Forelimb muscle (tissue), 1 donor: ENCODE data around the gene KRTAP5-3. TPM values are rescaled to one million over a fixed set of nuclear protein-coding genes. Genes with fewer than 3 reads are reported as not detected.

ENCODE experiments used
- DNase-seq: peaks from one replicate; pipeline ENCODE4 v3.0.0-alpha.2; 2013; ENCODE audit warnings: low read depth
- polyA plus RNA-seq: library from polyadenylated mRNA; unstranded; fragments of 120-200 nt; gene quantifications from one replicate; pipeline ENCODE4 v1.2.1, GENCODE V29; 2013; ENCODE audit not compliant: insufficient read length

Gene KRTAP5-3
- polyA plus RNA-seq, 1 donor = not detected

GRCh38 chr11:1643146-1643690 lies 35.0 kb upstream of the KRTAP5-3 start:
- DNase-seq = no peak

DNA sequence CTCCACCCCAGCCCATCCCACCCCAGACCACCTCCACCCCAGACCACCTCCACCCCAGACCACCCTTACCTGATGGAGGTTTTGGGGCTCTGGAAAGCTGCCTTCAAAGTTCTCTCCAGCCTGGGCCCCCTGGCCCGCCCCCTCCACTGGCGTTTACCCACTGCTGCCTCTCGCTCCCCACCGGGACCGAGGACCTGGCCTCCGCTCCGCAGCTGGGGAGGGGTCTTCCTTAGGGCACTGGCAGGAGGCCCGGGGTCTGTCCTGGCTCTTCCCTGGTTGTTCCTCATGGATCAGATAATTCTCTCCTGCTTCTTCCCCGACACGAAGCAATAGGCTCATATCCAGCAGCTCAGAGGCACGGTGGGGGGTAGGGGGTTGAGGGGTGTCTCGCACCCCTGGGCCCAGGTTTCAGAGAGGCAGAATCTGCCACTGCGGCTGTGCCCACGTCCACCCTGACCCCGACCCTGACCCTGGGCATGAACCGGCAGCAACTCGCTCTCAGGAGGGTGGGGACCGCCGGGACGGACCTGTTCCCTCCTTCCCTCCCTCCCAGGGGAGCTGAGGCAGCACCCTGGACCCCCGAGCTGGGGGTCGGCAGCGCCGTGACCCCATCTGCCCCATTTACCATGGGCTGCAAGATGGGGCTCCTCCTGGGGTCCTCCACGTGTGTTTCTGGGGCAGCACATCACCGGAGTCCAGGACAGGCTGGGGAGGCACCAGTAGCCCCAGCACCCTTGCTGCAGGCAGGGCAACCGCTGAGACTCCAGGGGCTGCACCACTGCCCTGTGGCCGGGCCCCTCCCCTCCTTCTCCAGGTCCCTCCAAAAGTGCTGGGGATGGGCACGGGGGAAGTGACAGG lies 34.3 kb upstream of the KRTAP5-3 start:
- DNase-seq = no peak

DNA sequence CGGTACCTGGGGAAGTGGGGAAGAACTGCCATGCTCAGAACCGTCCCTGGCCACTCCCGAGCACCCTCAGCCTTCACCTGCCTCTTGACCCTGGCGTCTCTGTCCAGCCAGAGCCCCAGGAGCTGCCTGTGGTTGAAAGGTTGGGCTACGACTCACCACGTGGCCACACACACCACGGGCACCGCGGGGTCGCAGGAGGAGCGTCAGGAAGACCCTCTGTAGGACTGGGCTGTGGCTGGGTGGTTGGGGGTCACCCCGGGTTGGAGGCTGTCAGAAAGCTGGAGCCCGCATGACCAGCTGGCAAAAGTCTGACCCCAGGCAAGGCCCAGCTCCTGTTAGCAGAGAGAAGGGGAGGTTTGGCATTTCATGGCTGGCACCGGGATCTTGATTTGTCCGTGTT lies 32.8 kb upstream of the KRTAP5-3 start:
- no peak for DNase-seq

GRCh38 chr11:1640076-1640946 lies 32.0 kb upstream of the KRTAP5-3 start:
- DNase-seq = no peak

DNA sequence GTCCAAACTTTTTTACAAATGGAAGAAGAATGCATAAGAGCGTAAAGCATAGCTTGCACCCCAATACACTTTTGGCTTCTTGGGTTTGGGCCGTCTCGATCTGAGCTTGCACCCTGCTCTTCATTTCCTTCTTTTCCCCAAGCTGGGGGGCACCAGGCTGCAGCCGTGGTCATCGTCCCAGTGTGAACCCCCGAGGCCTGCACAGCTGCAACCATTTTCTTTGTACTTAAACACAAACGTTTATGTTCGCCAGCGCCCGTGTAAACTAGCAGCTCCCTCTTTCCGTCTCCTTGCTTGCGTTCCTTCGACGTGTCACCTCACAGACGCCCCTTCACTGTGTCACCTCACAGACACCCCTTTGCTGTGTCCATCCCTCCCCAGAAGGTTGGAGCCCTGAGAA lies 31.4 kb upstream of the KRTAP5-3 start:
- no peak for DNase-seq

DNA sequence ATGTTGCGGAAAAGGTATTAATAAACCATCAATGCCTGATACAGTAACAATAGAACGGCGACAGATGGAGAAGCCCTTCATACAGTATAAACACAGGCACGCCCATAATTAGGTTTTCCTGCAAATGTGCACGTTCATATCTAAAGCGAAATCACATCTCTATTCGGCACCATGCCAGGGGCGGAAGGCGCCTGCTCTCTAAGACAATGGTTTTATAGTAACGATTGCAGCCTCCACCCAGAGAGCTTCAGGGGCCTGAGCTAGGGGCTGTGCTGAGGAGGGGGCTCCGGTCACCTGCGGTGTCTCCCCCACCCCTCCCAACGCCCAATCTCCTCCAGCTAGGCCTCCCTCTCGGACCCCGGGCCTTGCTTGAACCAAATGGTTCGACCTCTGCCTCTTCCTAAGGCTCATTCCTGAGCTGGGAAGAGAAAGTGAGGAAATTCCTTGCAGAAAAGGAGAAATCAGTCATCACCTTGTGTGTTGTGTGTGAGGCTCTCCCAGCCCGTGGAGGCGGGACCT lies 30.9 kb upstream of the KRTAP5-3 start:
- no peak for DNase-seq

DNA sequence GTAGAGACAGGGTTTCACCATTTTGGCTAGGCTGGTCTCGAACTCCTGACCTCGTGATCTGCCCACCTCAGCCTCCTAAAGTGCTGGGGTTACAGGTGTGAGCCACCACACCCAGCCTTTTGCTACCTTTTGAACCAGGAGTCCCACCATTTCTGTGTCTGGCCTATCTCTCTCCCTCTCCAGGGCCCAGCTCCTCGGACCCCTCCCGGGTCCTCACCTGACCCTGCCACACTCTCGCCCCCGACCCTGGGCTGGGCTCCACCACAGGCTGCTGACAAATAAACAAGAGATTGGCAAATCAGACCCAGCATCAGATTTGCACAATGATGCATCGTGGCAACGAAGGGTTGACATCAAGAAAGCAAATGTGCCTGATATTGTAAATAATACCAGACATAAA lies 30.1 kb upstream of the KRTAP5-3 start:
- no peak for DNase-seq

DNA sequence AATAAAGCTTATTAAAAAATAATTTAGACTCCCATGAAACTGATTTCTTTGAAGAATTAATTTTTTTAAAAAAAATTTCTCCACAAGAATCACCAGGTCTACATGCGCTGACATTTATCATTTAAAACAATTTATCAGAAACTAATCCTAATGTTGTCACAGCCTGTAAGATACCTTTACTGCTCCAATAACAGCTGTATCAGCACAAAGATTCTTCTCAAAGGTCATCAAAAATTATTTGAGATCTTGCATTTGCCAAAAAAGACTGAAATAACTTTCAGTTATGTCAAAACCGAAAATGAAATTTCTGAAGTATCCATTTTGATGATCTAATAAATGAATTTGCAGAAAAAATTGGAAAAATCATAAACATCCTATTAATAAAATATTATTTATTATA lies 29.4 kb upstream of the KRTAP5-3 start:
- no peak for DNase-seq

- no peak for DNase-seq
These were observed 28.2 kb upstream of the KRTAP5-3 start for GRCh38 chr11:1636291-1636950.

GRCh38 chr11:1633864-1634263 lies 25.6 kb upstream of the KRTAP5-3 start:
- no peak for DNase-seq

DNA sequence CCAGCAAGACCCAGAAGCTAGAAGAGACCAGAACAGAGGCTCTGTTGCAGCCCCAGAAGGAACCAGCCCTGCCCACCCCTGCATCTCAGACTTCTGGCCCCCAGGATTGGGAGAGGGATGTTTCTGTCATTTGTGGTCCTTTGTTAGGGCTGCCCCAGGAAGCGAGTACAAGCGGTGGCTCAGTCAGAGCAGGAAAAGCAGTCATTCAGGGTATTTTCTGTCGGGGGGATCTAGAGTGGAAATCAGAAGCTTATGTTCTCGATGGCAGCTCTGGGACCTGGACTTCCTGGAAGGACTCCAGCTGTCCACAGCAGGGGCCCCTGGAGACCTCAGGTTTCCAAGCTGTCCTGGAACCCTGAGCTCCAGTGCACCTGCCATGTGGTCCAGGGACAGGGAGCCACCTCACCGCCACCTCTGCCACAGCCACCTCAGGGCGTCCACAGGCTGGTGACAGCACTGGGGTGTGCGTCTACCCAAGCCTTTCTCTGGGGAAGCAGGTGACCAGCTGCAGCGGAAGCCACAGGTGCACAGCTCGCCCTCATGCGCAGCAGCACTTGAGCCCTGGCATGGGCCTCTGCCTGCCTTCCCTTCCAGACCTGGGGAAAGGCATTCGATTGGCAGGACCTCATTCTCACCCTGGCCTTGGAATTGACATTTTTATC lies 23.9 kb upstream of the KRTAP5-3 start:
- no peak for DNase-seq

GRCh38 chr11:1631066-1631568 lies 22.9 kb upstream of the KRTAP5-3 start:
- DNase-seq = no peak

GRCh38 chr11:1630271-1630670 lies 22.0 kb upstream of the KRTAP5-3 start:
- DNase-seq = no peak

DNA sequence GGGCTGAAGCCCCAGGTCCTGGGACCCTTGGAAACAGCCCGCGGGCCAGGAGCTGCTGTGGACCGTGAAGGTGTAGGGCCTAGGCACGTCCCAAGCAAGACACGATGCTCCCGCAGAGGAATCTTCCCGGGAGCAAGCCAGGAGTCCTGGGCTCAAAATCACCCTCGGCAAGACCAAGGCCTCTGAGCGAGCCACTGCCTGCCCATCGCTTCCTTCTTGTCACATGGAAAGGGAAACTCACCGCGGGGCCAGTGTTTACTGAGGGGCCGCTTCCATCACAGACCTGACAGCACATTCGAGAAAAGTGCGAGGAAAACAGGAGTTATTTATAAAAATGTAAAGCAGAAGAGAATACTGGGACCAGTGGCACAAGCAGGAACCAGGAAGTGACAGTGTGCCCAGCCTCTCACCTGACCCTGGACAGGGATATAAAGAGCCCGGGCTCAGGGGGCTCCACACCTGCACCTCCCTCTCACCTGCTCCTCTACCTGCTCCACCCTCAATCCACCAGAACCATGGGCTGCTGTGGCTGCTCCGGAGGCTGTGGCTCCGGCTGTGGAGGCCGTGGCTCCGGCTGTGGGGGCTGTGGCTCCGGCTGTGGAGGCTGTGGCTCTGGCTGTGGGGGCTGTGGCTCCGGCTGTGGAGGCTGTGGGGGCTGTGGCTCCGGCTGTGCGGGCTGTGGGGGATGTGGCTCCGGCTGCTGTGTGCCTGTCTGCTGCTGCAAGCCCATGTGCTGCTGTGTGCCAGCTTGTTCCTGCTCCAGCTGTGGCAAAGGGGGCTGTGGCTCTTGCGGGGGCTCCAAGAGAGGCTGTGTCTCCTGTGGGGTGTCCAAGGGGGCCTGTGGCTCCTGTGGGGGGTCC lies 21.3 kb upstream of the KRTAP5-3 start, which contains the start of gene KRTAP5-5:
Gene KRTAP5-5, plus strand, starts transcription at position 450 of the 860 bp plus-strand sequence. Its CDS starts 66 bp downstream, at position 516.
- no peak for DNase-seq

DNA sequence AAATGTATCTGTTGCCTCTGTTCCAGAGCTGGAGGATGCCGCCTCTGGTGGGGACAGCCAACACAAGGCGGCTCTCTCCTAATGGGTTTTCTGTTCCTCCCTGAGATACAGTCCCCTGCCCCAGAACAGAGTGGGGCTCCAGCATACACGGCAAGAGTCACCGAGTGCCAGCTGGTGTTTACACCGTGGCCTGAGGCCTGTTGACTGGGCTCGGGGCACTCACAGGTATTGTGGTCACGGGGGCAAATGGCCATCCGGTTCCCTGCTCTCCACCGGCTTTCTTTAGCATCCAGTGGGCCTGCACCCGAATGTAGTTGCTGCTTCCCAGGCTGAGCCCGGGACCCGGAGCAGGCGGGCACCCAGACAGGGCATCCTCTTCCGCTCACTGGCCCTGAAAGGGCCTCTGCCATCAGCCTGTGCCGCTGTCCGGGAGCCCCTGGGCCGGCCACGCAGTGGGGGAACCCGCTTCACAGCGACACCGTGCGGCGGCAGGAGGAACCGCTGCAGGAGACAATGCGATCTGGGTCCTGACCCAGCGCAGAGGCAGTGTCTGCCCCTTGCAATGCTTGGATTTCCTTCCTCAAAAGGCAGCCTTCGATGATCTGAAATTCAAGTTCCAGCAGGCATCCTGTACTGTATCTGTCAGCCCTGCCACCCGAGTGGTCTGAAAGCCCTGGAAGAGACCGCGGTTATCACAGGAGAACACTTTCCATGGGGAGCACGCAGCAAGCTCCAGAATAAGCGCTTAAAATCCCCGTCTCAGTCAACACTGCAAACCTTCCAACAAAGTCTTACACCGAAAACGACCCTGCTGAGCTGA lies 20.5 kb upstream of the KRTAP5-3 start:
- no peak for DNase-seq

DNA sequence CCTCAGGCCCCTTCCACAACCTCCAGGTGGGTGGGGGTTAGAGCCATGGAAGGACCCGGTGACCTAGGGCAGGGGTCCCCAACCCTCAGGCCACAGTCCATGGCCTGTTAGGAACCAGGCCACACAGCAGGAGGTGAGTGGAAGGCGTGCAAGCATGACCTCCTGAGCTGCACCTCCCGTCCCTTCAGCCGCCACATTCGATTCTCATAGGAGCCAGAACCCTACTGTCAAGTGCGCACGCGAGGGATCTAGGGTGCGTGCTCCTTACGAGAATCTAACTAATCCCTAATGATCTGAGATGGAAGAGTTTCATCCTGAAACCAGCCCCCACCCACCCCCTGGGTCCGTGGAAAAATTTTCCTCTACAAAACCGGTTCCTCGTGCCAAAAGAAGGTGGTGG lies 17.3 kb upstream of the KRTAP5-3 start:
- DNase-seq = no peak

GRCh38 chr11:1624621-1625020 lies 16.4 kb upstream of the KRTAP5-3 start:
- DNase-seq = no peak

- no peak for DNase-seq
These were observed 15.5 kb upstream of the KRTAP5-3 start for GRCh38 chr11:1623716-1624115.

GRCh38 chr11:1622086-1622485 lies 13.8 kb upstream of the KRTAP5-3 start, which contains the start of gene KRTAP5-4:
Gene KRTAP5-4 (minus strand): TSS chr11:1622138. CDS start chr11:1622093, 45 bp downstream.
- DNase-seq = no peak
